ENCODE data around the gene POLA1. TPM values are rescaled to one million over a fixed set of nuclear protein-coding genes. Genes with fewer than 3 reads are reported as not detected.
A peak's percentile ranks its signal among the peaks of the same experiment; 100 is the strongest.

Gene POLA1
- total RNA-seq, 1 experiment from 2014 or later = 13.6 TPM

DNA sequence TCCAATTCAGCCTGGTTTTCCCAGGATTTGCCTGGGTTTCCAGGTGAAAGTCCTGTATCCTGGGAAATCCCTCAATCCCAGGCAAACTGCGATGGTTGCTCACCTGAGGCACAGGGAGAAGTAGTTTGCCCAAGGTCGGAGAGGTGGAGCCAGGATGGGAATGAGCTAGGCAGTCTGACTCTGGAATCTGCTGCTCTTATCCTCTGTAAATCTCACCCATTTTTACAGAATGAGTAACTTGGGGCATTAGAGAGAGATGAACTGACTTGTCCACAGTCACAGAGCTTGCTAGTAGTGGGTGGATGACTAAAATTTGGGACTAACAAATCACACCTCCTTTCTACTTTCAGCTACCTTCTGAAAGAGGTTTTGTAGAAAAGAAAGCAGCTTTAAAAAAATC lies 331.9 kb downstream of the POLA1 start:
- DNase-seq (ENCODE audit: low read depth) = no peak
- in situ Hi-C loops (cut with HindIII; ENCODE audit: low pct_unique_long_range_greater_than_20kb, low sequenced_read_pairs) = no loop called here

DNA sequence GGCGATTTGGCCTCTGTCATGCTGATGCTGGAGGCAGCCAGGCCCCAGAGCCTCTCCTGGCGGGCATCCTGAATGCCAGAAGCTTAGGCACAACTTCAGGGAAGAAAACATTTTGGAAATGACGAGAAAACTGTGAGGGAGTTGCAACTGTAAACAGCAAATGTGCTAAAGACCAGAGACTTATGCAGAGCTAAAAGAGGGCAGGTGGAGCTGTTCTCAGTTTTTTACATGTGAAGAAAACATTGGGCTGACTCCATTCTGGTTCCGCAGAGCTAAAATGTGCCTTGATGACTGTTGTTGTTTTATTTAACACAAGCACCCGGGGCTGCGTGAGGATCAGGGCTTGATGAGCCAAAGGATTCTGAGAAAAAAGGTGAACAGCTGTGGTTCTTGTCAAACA lies 332.9 kb downstream of the POLA1 start:
- in situ Hi-C loops (cut with HindIII; ENCODE audit: low pct_unique_long_range_greater_than_20kb, low sequenced_read_pairs) = no loop called here
- no peak for DNase-seq (ENCODE audit: low read depth)

DNA sequence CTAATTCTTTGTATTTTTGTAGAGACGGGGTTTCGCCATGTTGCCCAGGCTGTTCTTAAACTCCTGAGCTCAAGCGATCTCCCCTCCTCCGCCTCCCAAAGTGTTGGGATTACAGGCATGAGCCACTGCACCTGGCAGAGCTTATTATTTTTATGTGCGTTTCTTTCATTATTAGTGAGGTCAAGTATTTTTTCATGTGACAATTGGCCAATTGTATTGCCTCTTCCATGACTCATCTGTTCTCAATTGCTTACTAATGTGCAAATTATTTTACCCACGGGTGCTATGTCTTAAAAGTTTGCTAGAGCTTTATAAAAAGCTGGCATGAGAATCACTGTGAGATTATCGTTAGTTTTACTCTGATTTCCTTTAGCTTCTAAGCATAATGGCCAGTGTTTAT lies 335.0 kb downstream of the POLA1 start:
- peak; percentile 44 for DNase-seq (ENCODE audit: low read depth)

DNA sequence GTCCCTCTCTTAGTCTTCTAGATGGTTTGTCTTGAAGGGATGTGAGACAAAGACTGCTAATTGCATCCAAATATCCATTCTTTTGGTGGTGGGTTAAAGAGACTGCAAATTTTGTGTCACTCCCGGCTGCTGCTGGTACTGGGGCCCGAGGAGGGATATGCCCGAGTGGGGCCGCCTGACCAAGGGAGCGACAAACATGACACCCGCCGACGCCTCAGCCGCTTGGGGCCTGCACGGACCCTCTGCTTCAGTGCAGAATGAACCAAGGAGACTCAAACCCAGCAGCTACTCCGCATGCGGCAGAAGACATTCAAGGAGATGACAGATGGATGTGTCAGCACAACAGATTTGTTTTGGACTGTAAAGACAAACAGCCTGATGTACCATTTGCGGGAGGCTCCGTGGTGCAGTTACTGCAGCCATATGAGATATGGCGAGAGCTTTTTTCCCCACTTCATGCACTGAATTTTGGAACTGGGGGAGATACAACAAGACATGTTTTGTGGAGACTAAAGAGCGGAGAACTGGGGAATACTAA lies 335.6 kb downstream of the POLA1 start:
- in situ Hi-C loops (cut with HindIII; ENCODE audit: low pct_unique_long_range_greater_than_20kb, low sequenced_read_pairs) = no loop called here
- DNase-seq (ENCODE audit: low read depth) = no peak

More for the DNA sequence above, 335.0 kb downstream of the POLA1 start:
- in situ Hi-C loops (cut with HindIII; ENCODE audit: low pct_unique_long_range_greater_than_20kb, low sequenced_read_pairs) = no loop called here

DNA sequence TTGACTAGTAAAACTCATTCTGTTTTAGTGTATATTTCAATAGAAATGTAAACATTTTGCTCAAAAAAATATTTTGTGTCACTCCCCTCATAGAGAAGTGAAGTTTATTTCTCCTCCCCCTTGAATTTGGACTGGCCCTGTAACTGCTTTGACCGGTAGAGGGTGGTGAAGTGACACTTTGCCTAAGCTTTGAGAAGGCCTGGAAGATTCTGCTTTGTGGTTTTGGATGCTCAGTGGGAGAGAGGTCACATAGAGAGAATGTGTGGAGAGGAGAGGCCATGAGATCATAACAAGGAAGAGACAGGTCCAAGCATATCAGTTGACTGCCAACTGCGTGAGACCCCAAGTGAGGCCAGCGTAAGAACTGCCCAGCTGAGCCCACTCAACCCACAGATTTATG lies 341.2 kb downstream of the POLA1 start:
- in situ Hi-C loops (cut with HindIII; ENCODE audit: low pct_unique_long_range_greater_than_20kb, low sequenced_read_pairs) = no loop called here
- DNase-seq (ENCODE audit: low read depth) = no peak

DNA sequence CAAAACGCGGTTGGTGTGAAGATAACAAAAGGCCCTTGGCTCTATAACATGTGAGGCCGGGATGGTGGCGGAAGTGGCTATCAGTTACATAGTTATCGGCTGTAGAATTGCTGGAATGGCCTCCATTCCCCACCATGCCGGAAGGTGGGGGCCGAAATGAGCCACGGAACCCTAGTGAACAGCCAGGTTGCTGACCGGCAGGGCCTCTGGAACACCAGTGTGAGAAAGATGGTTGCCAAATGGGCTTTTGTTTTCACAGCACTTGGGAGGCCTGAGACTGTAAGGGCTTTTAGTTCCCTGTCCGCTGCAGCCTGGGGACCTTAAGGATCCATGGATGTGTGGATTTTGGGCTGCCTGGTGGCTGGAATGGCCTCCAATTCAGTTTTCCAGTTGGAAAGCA lies 345.3 kb downstream of the POLA1 start:
- in situ Hi-C loops (cut with HindIII; ENCODE audit: low pct_unique_long_range_greater_than_20kb, low sequenced_read_pairs) = no loop called here
- DNase-seq (ENCODE audit: low read depth) = no peak

DNA sequence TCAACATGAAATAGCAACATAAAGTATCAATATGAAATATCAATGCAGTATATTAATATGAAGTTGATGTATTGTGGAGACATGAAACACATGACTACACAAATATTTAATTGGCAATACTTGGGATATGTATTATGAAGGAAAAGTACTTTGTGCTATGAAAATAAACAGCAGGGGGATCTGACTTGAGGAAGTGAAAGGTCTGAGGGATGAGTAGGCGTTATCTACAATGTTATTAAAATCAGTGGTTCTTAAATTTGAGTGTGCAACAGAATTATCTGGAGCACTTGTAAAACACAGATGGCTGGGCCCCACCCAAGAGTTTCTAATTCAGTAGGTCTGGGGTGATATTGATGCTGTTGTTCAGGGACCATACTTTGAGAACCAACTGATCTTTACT lies 349.5 kb downstream of the POLA1 start:
- in situ Hi-C loops (cut with HindIII; ENCODE audit: low pct_unique_long_range_greater_than_20kb, low sequenced_read_pairs) = no loop called here

More for the DNA sequence above, 349.5 kb downstream of the POLA1 start:
- no peak for DNase-seq (ENCODE audit: low read depth)

Other genes starting within 250 kb of the POLA1 start
- 19.3 and 21.1 TPM in 2 replicates for gene PDK3, start 228.6 kb upstream of the POLA1 start, total RNA-seq (2014; rRNA removed; shearing (Covaris generic); ENCODE audit: low replicate concordance)
- not detected in 2 replicates for gene PCYT1B, start 46.6 kb upstream of the POLA1 start, total RNA-seq (2014; rRNA removed; shearing (Covaris generic); ENCODE audit: low replicate concordance)